Activated CD4-positive, alpha-beta T cell treated with anti-CD3 and anti-CD28 coated beads, Interleukin-2, Interleukin-6, amounts not matched to agents 100 ng/mL and 50 ng/mL, durations not matched to agents 16 hours and 8 hours (primary cell): Measurements from ENCODE around the gene SLC4A11.
"Not testable (repeated sequence)": the region's sequence is repeated elsewhere in the genome, so short reads cannot be mapped to it uniquely, and the experiment has no call there.

ENCODE experiments used
- DNase-seq: peaks from one replicate; pipeline ENCODE4 v3.0.0-alpha.2; 2020

SLC4A11 gene

GRCh38 chr20:3199976-3200755, 38.8 kb downstream of the SLC4A11 start:
- no peak for DNase-seq

- no peak for DNase-seq
These were observed 39.8 kb downstream of the SLC4A11 start for GRCh38 chr20:3199206-3199605.

- no peak for DNase-seq
These were observed 43.3 kb downstream of the SLC4A11 start for GRCh38 chr20:3195590-3196237.

- DNase-seq: no peak
These were observed 44.2 kb downstream of the SLC4A11 start for GRCh38 chr20:3194617-3195280.

GRCh38 chr20:3193806-3194616, 45.0 kb downstream of the SLC4A11 start:
- DNase-seq: no peak

- no peak for DNase-seq
These were observed 46.6 kb downstream of the SLC4A11 start for GRCh38 chr20:3192226-3193015.

- DNase-seq: no peak
These were observed 48.3 kb downstream of the SLC4A11 start for GRCh38 chr20:3190681-3191111.

- DNase-seq: no peak
These were observed 49.3 kb downstream of the SLC4A11 start for GRCh38 chr20:3189561-3190131.

GRCh38 chr20:3188823-3189413, 50.1 kb downstream of the SLC4A11 start:
- no peak for DNase-seq

GRCh38 chr20:3187861-3188260, 51.1 kb downstream of the SLC4A11 start:
- DNase-seq: not testable (repeated sequence)

- DNase-seq: no peak
These were observed 54.9 kb downstream of the SLC4A11 start for GRCh38 chr20:3183896-3184612.

- DNase-seq: not testable (repeated sequence)
These were observed 56.6 kb downstream of the SLC4A11 start for GRCh38 chr20:3182429-3182828.

- no peak for DNase-seq
These were observed 57.7 kb downstream of the SLC4A11 start for GRCh38 chr20:3181270-3181669.

GRCh38 chr20:3180319-3180718, 58.7 kb downstream of the SLC4A11 start:
- DNase-seq: no peak

GRCh38 chr20:3177746-3178485, 61.1 kb downstream of the SLC4A11 start:
- DNase-seq: no peak
